A549 (cell line): ENCODE results near the gene FAM47E. TPM values are rescaled to one million over a fixed set of nuclear protein-coding genes. Genes with fewer than 3 reads are reported as not detected.

Source experiments
- ATAC-seq, 2 experiments: fragments of 200-7000 bp in 1 of 2; fragments of >200 bp in 1 of 2; cut with Nextera tagmentation in 1 of 2; cut with Tn5 transposase in 1 of 2; 3 replicates each; pipeline versions ENCODE4 v1.8.0 to v1.9.1; 2018 to 2020; ENCODE audit warnings: mild to moderate bottlenecking in 1 of 2, moderate library complexity in 1 of 2
- CTCF ChIA-PET: fragments of 300-600 bp; sonication (Branson Sonifier 250); formaldehyde crosslinking; extraction: SDS; loops from one replicate; lab custom pipeline; 2021; ENCODE audit warnings: antibody characterized with exemption, inconsistent platforms; lab: Yijun Ruan, JAX
- POLR2A ChIA-PET: fragments of 350-600 bp; formaldehyde crosslinking; extraction: SDS; loops from one replicate; lab custom pipeline; 2021; ENCODE audit warnings: antibody characterized with exemption, inconsistent platforms; lab: Yijun Ruan, JAX
- DNase-seq, 2 experiments: peaks; one replicate each; pipeline versions ENCODE4 v3.0.0 to v3.0.0-alpha.2; 2011 to 2016; ENCODE audit warnings: low read depth in 1 of 2, low spot score in 1 of 2
- FAIRE-seq: peaks from 2 replicates; lab custom pipeline; 2011; peaks lifted over from hg19 to GRCh38; lab: Jason Lieb, UNC
- H3K27ac ChIP-seq, 2 experiments: fragments of >200 bp; sonication (Bioruptor Twin); formaldehyde crosslinking; 3 replicates each; pipeline ENCODE4 v1.5.1; 2016 to 2017
- H3K4me1 ChIP-seq: fragments of >200 bp; sonication (Bioruptor Twin); formaldehyde crosslinking; 3 replicates; pipeline ENCODE4 v1.6.1; 2016
- H3K4me2 ChIP-seq: fragments of >200 bp; sonication (Bioruptor Twin); formaldehyde crosslinking; 3 replicates; pipeline ENCODE4 v1.6.1; 2016
- H3K4me3 ChIP-seq: fragments of >200 bp; sonication (Bioruptor Twin); formaldehyde crosslinking; 3 replicates; pipeline ENCODE4 v1.5.1; 2016
- H3K9me3 ChIP-seq: fragments of >200 bp; sonication (Bioruptor Twin); formaldehyde crosslinking; 3 replicates; pipeline ENCODE4 v1.6.1; 2016
- CBX2 ChIP-seq: fragments of 200-600 bp; sonication (generic); IDR thresholded peaks from 2 replicates; pipeline ENCODE4 v1.6.1; 2016; ENCODE audit warnings: low read depth, mild to moderate bottlenecking, borderline replicate concordance
- CHD2 ChIP-seq: fragments of 150-350 bp; IDR thresholded peaks from 2 replicates; pipeline ENCODE4 v1.6.1; 2014; ENCODE audit warnings: low read length; ENCODE audit not compliant: partially characterized antibody
- CHD4 ChIP-seq: fragments of 200-600 bp; sonication (generic); IDR thresholded peaks from 2 replicates; pipeline ENCODE4 v1.6.1; 2016; ENCODE audit warnings: antibody characterized with exemption, mild to moderate bottlenecking, borderline replicate concordance
- FOXS1 ChIP-seq: fragments of 250-450 bp; sonication (Bioruptor Pico); IDR thresholded peaks from 2 replicates; pipeline ENCODE4 v1.5.0; 2020; ENCODE audit warnings: mild to moderate bottlenecking, moderate library complexity
- HDAC2 ChIP-seq: fragments of 200-600 bp; sonication (generic); IDR thresholded peaks from 2 replicates; pipeline ENCODE4 v1.6.1; 2016
- HOXB13 ChIP-seq: fragments of 250-450 bp; sonication (Bioruptor Pico); IDR thresholded peaks from 2 replicates; pipeline ENCODE4 v1.5.0; 2020; ENCODE audit warnings: low read depth, mild to moderate bottlenecking, moderate library complexity
- HOXB5 ChIP-seq: fragments of 250-450 bp; sonication (Bioruptor Pico); IDR thresholded peaks from 2 replicates; pipeline ENCODE4 v1.5.0; 2020; ENCODE audit warnings: mild to moderate bottlenecking, moderate library complexity
- JUN ChIP-seq, 2 experiments: fragments of >200 bp; sonication (Bioruptor Twin); formaldehyde crosslinking; IDR thresholded peaks; 2 replicates in 1 of 2; 3 replicates in 1 of 2; pipeline ENCODE4 v1.6.1; 2016 to 2017
- MAFK ChIP-seq: fragments of 450-650 bp; IDR thresholded peaks from 2 replicates; pipeline ENCODE4 v1.6.1; 2014; ENCODE audit not compliant: partially characterized antibody
- NPAS2 ChIP-seq: fragments of 250-450 bp; sonication (Bioruptor Pico); IDR thresholded peaks from 2 replicates; pipeline ENCODE4 v1.8.0; 2022; ENCODE audit warnings: mild to moderate bottlenecking, moderate library complexity, borderline replicate concordance
- NR3C1 ChIP-seq: fragments of >200 bp; sonication (Bioruptor Twin); formaldehyde crosslinking; IDR thresholded peaks from 3 replicates; pipeline ENCODE4 v1.6.1; 2017
- POLR2AphosphoS2 ChIP-seq: conservative IDR thresholded peaks from 2 replicates; pipeline ENCODE4 v1.6.1; 2012; ENCODE audit warnings: low read length, improper control_type of control experiment, inconsistent platforms
- RAD21 ChIP-seq, 2 experiments: fragments of >200 bp in 1 of 2; sonication (Bioruptor Twin) in 1 of 2; formaldehyde crosslinking in 1 of 2; IDR thresholded peaks in 1 of 2; conservative IDR thresholded peaks in 1 of 2; 2 replicates in 1 of 2; 3 replicates in 1 of 2; pipeline ENCODE4 v1.6.1; 2012 to 2018; ENCODE audit warnings: inconsistent platforms in 1 of 2
- SREBF2 ChIP-seq: fragments of 450-650 bp; IDR thresholded peaks from 2 replicates; pipeline ENCODE4 v1.6.1; 2014; ENCODE audit warnings: mild to moderate bottlenecking, moderate library complexity
- TFCP2L1 ChIP-seq: fragments of 250-450 bp; sonication (Bioruptor Pico); IDR thresholded peaks from 2 replicates; pipeline ENCODE4 v1.5.0; 2021; ENCODE audit warnings: mild to moderate bottlenecking
- TP53 ChIP-seq: fragments of 250-450 bp; sonication (Bioruptor Pico); IDR thresholded peaks from 2 replicates; pipeline ENCODE4 v1.5.0; 2021; ENCODE audit warnings: mild to moderate bottlenecking, moderate library complexity
- ZSCAN20 ChIP-seq: fragments of 250-450 bp; sonication (Bioruptor Pico); IDR thresholded peaks from 2 replicates; pipeline ENCODE4 v1.8.0; 2022; ENCODE audit warnings: mild to moderate bottlenecking, moderate library complexity
- WGBS: methylation state at CpG from one replicate; pipeline ENCODE4 v1.1.6; 2017; ENCODE audit errors: missing lambda C conversion rate; 5-methylcytosine and 5-hydroxymethylcytosine counted together
- polyA plus RNA-seq, 4 experiments: library from polyadenylated mRNA; depleted of rRNA in 3 of 4; stranded (reverse); fragments of >200 nt; fragmentation: RNase III in 1 of 4; extraction: RNeasy Plus Mini Kit Qiagen cat#74134 plus additional on column Dnase treatment in 1 of 4; gene quantifications; 2 replicates in 3 of 4; 3 replicates in 1 of 4; pipeline ENCODE4 v1.2.3, GENCODE V29; 2011 to 2017
- TF ChIP-seq, protein P1 (sequence below): fragments of 450-650 bp; IDR thresholded peaks from 2 replicates; pipeline ENCODE4 v1.6.1; 2014; ENCODE audit warnings: antibody characterized with exemption
- TF ChIP-seq, protein P2 (sequence below): fragments of >200 bp; sonication (Bioruptor Twin); formaldehyde crosslinking; IDR thresholded peaks from 2 replicates; pipeline ENCODE4 v1.6.1; 2016
- TF ChIP-seq, protein P3 (sequence below): fragments of >200 bp; sonication (Bioruptor Twin); formaldehyde crosslinking; IDR thresholded peaks from 3 replicates; pipeline ENCODE4 v1.6.1; 2016

FAM47E gene
- polyA plus RNA-seq, 2 of the 4 experiments (the other 2 are of a cell fraction): 0.23 to 0.85 TPM

DNA sequence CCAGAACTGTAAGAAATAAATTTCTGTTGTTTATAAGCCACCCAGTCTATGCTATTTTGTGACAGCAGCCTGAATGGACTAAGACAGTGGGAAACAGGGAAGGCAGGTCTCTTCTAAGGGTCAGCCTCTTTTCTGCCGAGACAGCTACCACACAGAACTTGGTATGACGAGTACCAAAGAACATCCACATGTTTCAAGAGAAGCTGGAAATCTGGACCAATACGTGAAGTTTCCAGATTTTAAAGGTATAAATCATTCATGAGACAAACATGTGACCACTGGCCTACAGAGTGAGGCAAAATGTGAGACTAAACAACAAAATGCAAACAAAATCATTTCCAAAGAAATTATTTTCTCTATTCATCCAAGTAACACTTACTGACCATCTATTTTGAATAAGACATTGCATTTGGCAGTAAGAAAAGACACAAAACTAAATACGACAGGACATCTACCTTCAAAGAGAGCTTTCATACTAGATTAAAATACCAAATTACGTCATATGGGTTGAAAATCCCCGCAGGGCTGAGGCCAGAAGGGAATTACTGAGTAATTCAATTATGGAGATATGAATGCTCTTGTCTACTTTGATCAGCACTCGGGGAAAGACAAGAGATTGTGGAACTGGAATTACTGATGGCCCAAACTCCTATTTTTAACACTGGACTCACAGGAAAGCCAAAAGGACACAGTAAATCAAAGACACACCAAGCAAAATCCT lies 45.1 kb upstream of the FAM47E start:
- H3K9me3 ChIP-seq: no peaks in the 10 kb centered on the region
- H3K4me3 ChIP-seq: no peak overlapping the region
- ATAC-seq: no peak
- H3K27ac ChIP-seq: no peak overlapping the region
- TF ChIP-seq POLR2AphosphoS2: no peak
- TF ChIP-seq TFCP2L1: no peak
- no peak for TF ChIP-seq TP53
- TF ChIP-seq NPAS2 (CRISPR knock-in tag): no peak
- TF ChIP-seq, protein P1, sequence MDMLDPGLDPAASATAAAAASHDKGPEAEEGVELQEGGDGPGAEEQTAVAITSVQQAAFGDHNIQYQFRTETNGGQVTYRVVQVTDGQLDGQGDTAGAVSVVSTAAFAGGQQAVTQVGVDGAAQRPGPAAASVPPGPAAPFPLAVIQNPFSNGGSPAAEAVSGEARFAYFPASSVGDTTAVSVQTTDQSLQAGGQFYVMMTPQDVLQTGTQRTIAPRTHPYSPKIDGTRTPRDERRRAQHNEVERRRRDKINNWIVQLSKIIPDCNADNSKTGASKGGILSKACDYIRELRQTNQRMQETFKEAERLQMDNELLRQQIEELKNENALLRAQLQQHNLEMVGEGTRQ: no peak
- no peak for TF ChIP-seq MAFK
- no peak for TF ChIP-seq CHD2
- no peak for TF ChIP-seq HDAC2
- TF ChIP-seq, protein P2, sequence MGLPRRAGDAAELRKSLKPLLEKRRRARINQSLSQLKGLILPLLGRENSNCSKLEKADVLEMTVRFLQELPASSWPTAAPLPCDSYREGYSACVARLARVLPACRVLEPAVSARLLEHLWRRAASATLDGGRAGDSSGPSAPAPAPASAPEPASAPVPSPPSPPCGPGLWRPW: no peak
- TF ChIP-seq, protein P3, sequence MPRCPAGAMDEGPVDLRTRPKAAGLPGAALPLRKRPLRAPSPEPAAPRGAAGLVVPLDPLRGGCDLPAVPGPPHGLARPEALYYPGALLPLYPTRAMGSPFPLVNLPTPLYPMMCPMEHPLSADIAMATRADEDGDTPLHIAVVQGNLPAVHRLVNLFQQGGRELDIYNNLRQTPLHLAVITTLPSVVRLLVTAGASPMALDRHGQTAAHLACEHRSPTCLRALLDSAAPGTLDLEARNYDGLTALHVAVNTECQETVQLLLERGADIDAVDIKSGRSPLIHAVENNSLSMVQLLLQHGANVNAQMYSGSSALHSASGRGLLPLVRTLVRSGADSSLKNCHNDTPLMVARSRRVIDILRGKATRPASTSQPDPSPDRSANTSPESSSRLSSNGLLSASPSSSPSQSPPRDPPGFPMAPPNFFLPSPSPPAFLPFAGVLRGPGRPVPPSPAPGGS: no peak
- no peak for TF ChIP-seq ZSCAN20 (CRISPR knock-in tag)
- TF ChIP-seq CHD4: no peak
- TF ChIP-seq CBX2: no peak
- no peak for TF ChIP-seq SREBF2
- FAIRE-seq: no peak
- WGBS: 94% methylated on average over 7 of the region's 7 CpGs
- ChIA-PET POLR2A (no interaction called here), CTCF (interaction anchor here (0.7 to 1.2 kb wide), 2 partner anchors 35 to 1065 kb away, joined by 3 read pairs; no protein-coding TSS in a partner anchor)
- H3K4me1 ChIP-seq: peaks cover 22% of the 10 kb centered on the region
- H3K4me2 ChIP-seq: no peak overlapping the region
- no peak for DNase-seq

DNA sequence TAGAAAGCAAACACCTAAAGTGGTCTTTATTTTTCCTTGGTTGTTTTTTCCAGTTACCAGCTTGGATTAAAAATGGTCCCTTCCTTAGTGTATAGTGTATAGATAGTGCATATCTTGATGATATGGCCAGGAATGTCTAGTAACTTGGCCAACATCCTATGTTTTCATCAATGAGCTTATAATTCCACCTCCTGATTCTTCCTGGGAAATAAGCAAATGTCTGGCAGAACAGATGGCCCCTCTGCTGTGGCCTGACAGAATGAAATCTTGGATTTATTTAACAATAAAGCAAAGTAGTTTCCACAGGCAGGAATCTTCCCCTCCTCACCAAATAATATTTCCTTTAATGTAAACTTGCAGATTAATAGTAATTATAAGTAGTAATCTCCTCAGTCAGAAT lies 44.0 kb upstream of the FAM47E start:
- no peak for ATAC-seq
- H3K4me1 ChIP-seq: peaks cover 33% of the 10 kb centered on the region
- TF ChIP-seq NR3C1: no peak
- no peak for TF ChIP-seq FOXS1
- no peak for TF ChIP-seq TP53
- TF ChIP-seq HOXB5: no peak
- no peak for TF ChIP-seq JUN (IDR thresholded peaks at IDR 0.05)
- no peak for TF ChIP-seq MAFK
- no peak for TF ChIP-seq RAD21 (conservative IDR thresholded peaks at IDR 0.05 in 1 of 2, IDR thresholded peaks at IDR 0.05 in 1 of 2)
- no peak for TF ChIP-seq HOXB13
- TF ChIP-seq, protein P3: no peak
- no peak for TF ChIP-seq CHD4
- TF ChIP-seq, all 56 proteins: peak for 0
- DNase-seq: no peak
- H3K4me3 ChIP-seq: no peak overlapping the region
- H3K4me2 ChIP-seq: peak overlapping the region; percentile 77
- no peak for FAIRE-seq
- H3K9me3 ChIP-seq: no peaks in the 10 kb centered on the region
- CTCF ChIA-PET: interaction anchor here (1.2 to 2.3 kb wide), 2 partner anchors 28 to 34 kb away, joined by 3 to 11 read pairs; no protein-coding TSS in a partner anchor
- peak overlapping the region in 1 of 2 experiments; percentile 69; a peak in 1 of 6 replicates for H3K27ac ChIP-seq
- POLR2A ChIA-PET: no interaction called here
